MG63 (cell line): ENCODE data around the gene RPL36AL. TPM values are rescaled to one million over a fixed set of nuclear protein-coding genes. Genes with fewer than 3 reads are reported as not detected.
"Not testable (repeated sequence)": the region's sequence is repeated elsewhere in the genome, so short reads cannot be mapped to it uniquely, and the experiment has no call there.

ENCODE experiments used
- DNase-seq: peaks from one replicate; pipeline ENCODE4 v3.0.0-alpha.2; 2020
- H3K27me3 ChIP-seq: fragments of 250-450 bp; sonication (Bioruptor Pico); 2 replicates; pipeline ENCODE4 v1.5.1; 2020; ENCODE audit warnings: mild to moderate bottlenecking, moderate library complexity
- H3K36me3 ChIP-seq: fragments of 250-450 bp; sonication (Bioruptor Pico); 2 replicates; pipeline ENCODE4 v1.5.1; 2020; ENCODE audit warnings: mild to moderate bottlenecking, moderate library complexity
- H3K4me3 ChIP-seq: fragments of 250-450 bp; sonication (Bioruptor Pico); 2 replicates; pipeline ENCODE4 v1.5.1; 2020; ENCODE audit warnings: mild to moderate bottlenecking, moderate library complexity
- H3K9me3 ChIP-seq: fragments of 250-450 bp; sonication (Bioruptor Pico); 2 replicates; pipeline ENCODE4 v1.5.1; 2020; ENCODE audit warnings: mild to moderate bottlenecking, moderate library complexity
- total RNA-seq: library from RNA; depleted of rRNA; stranded (reverse); fragments of >200 nt; shearing (Covaris generic); gene quantifications from 2 replicates; pipeline ENCODE4 v1.2.3, GENCODE V29; 2014; ENCODE audit warnings: low replicate concordance

The RPL36AL gene
- total RNA-seq, 1 experiment from 2014 or later = 159 TPM

DNA sequence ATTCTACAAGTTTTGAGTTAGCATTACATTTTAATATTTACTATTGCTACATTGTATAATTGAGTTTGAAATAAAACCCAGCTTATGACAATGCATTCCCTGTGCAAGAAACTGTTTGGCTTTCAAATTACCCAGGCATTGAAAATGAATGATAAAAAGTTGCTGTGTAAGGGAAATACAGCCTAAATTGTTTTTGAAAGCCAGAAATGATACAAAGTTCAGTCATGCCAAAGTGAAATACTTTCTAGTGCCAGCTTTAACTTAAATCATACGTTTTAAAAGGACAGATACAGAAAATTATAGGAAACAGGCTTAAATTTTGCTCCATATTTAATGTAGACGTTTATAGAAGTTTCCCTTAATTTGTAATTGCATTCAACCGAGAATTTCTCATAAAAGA is 3.0 kb upstream of the RPL36AL start:
- peaks cover 37% of the 10 kb centered on the region for H3K36me3 ChIP-seq
- peak overlapping the region; percentile 91 for H3K4me3 ChIP-seq
- no peaks in the 10 kb centered on the region for H3K9me3 ChIP-seq
- DNase-seq = no peak
- no peaks in the 10 kb centered on the region for H3K27me3 ChIP-seq

DNA sequence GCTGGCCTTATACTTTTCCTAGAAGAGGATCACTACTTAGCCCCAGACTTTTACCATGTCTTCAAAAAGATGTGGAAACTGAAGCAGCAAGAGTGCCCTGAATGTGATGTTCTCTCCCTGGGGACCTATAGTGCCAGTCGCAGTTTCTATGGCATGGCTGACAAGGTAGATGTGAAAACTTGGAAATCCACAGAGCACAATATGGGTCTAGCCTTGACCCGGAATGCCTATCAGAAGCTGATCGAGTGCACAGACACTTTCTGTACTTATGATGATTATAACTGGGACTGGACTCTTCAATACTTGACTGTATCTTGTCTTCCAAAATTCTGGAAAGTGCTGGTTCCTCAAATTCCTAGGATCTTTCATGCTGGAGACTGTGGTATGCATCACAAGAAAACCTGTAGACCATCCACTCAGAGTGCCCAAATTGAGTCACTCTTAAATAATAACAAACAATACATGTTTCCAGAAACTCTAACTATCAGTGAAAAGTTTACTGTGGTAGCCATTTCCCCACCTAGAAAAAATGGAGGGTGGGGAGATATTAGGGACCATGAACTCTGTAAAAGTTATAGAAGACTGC is 1.7 kb upstream of the RPL36AL start:
- Histone ChIP-seq H3K27me3 (no peaks in the 10 kb centered on the region), H3K9me3 (no peaks in the 10 kb centered on the region), H3K4me3 (peak overlapping the region; percentile 91), H3K36me3 (peaks cover 43% of the 10 kb centered on the region)
- no peak for DNase-seq

DNA sequence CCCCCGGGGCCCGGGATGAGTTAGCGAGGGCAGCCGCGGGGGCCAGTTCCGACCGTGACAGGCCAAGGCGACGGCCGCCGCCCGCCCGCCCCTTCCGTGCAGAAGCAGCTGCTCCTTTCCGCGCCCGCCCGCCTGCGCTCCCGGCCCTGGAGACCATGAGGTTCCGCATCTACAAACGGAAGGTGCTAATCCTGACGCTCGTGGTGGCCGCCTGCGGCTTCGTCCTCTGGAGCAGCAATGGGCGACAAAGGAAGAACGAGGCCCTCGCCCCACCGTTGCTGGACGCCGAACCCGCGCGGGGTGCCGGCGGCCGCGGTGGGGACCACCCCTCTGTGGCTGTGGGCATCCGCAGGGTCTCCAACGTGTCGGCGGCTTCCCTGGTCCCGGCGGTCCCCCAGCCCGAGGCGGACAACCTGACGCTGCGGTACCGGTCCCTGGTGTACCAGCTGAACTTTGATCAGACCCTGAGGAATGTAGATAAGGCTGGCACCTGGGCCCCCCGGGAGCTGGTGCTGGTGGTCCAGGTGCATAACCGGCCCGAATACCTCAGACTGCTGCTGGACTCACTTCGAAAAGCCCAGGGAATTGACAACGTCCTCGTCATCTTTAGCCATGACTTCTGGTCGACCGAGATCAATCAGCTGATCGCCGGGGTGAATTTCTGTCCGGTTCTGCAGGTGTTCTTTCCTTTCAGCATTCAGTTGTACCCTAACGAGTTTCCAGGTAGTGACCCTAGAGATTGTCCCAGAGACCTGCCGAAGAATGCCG is 872 bp upstream of the RPL36AL start:
- Histone ChIP-seq H3K4me3 (peak overlapping the region; percentile 91), H3K36me3 (peaks cover 45% of the 10 kb centered on the region), H3K27me3 (no peaks in the 10 kb centered on the region), H3K9me3 (no peaks in the 10 kb centered on the region)
- DNase-seq = peak; percentile 68

DNA sequence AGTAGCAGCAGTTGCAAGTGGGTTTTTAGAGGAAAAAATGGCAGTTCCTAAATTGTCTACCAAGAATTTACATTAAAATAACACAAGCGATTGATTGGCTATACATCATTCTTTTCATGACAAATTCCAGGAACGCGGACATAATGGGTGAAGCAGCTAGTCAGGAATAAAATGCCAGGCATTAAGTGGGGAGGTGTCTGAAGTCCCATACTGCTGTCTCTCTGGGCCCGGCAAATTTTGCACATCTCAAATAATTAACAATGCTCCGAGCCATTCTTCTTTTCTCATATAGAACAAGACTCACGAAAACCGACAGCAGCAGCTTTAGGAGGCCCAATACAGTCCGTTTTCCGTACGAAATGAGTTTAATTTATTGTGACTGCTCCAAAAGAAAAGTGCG is 696 bp downstream of the RPL36AL start:
- no peak for DNase-seq
- Histone ChIP-seq H3K27me3 (no peaks in the 10 kb centered on the region), H3K36me3 (peaks cover 38% of the 10 kb centered on the region), H3K9me3 (no peaks in the 10 kb centered on the region), H3K4me3 (peak overlapping the region; percentile 91)

DNA sequence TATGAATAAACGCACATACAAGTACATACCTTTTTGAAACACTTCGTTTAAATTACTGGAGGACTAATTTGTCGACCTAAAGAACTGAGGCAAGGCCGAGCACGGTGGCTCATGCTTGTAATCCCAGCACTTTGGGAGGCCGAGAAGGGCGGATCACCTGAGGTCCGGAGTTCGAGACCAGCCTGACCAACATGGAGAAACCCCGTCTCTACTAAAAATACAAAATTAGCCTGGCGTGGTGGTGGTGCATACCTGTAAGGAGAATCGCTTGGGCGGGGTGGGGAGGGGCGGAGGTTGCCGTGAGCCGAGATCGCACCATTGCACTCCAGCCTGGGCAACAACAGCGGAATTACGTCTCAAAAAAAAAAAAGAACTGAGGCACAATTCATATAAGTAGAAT is 1.2 kb downstream of the RPL36AL start:
- DNase-seq, H3K27me3 ChIP-seq, H3K9me3 ChIP-seq: not testable (repeated sequence)
- peaks cover 38% of the 10 kb centered on the region for H3K36me3 ChIP-seq
- H3K4me3 ChIP-seq = peak overlapping the region; percentile 91

DNA sequence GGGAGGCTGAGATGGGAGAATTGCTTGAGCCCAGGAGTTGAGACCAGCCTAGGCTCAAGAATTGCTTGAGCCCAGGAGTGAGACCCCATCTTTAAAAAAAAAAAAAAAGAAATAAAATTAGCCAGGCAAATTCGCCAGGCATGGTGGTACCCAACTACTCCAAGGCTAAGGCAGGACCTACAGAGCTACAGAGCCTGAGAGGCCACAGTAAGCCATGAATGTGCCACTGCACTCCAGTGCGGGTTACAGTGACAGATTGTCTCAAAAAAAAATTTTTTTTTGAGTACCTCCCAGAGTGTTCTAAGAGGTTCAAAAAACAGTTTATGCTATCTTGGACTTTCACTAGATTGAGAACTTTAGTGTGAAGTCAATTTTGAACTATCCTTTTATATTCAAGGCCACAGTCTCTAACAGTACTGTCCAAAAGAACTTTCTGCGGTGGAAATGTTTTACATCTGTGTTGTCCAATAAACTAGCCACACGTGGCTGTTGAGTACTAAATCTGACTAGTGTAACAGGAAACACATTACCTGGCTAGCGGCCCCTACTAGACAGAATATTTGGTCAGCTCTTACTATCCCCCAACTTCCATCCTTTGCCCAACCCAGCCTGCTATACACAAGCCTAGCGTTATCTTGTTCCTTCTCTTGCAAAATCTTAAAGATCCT is 2.4 kb downstream of the RPL36AL start:
- H3K36me3 ChIP-seq = peaks cover 35% of the 10 kb centered on the region
- H3K27me3 ChIP-seq = no peaks in the 10 kb centered on the region
- no peak for DNase-seq
- no peaks in the 10 kb centered on the region for H3K9me3 ChIP-seq
- H3K4me3 ChIP-seq = peak overlapping the region; percentile 91

DNA sequence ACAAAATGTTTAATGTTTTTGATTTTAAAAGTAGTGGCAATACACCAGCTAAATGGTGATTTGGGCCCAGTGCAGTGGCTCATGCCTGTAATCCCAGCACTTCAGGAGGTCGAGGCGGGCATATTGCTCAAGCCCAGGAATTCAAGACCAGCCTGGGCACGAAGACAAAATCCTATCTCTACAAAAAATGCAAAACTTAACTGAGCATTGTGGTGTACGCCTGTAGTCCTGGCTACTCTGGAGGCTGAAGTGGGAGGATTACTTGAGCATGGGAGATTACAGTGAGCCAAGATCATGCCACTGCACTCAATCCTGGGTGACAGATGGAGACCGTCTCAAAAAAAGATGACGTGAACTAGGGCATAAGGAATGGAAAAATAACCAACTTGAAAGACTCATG is 4.7 kb downstream of the RPL36AL start:
- no peak for DNase-seq
- Histone ChIP-seq H3K27me3 (no peaks in the 10 kb centered on the region), H3K36me3 (peaks cover 27% of the 10 kb centered on the region), H3K9me3 (no peaks in the 10 kb centered on the region), H3K4me3 (no peak overlapping the region)

DNA sequence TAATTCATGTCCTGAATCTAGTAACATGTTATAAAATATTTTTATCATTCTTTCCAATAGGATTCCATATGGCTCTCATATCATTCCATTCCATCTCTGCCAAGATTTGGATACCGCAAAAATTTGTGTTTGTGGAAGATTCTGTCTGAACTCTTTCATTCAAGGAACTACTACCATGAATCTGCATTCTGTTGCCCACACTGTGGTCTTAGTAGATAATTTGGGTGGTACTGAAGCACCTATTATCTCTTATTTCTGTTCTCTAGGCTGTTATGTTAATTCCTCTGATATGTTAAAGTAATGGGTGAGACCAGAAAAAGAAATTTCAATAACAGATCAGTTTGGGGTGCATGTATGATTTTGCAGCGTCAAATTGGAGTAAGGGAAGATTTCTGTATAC is 6.2 kb downstream of the RPL36AL start:
- H3K36me3 ChIP-seq = peaks cover 28% of the 10 kb centered on the region
- DNase-seq = no peak
- H3K27me3 ChIP-seq = no peaks in the 10 kb centered on the region
- no peak overlapping the region for H3K4me3 ChIP-seq
- no peaks in the 10 kb centered on the region for H3K9me3 ChIP-seq

DNA sequence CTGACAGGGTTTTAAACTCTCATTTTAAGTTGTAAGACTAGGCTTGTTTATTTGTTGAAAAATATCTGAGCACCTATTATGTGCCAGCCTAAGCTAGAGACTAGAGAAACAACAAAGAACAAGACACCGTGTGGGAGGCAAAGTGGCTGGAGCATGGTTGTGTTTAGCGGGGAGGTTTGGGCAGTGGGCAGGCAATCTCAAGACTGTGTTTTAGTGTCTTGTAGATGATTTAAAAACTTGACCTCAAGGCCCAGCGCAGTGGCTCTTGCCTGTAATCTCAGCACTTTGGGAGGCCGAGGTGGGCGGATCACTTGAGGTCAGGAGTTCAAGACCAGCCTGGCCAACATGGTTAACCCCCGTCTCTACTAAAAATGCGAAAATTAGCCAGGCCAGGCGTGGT is 7.8 kb downstream of the RPL36AL start:
- no peak overlapping the region for H3K4me3 ChIP-seq
- H3K36me3 ChIP-seq = peaks cover 17% of the 10 kb centered on the region
- DNase-seq = no peak
- no peaks in the 10 kb centered on the region for H3K27me3 ChIP-seq
- H3K9me3 ChIP-seq = no peaks in the 10 kb centered on the region

DNA sequence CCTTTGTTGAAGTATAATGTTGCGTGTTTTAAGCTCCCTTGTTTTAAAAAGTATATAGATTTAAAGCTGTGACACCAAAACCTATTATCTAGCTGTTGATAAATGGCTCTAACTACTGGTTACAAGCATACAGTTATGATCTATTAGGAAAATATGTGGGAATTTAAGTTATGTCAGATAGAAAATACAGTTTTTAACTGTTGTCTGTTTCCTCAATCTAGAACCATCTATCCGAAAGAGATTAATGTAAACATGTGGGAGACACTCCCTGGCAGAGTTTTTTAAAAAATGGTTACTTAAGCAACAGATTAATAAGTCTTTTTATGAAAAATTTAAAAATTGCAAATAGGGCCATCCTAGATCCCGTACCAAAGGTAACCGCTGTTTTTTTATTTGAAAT is 8.2 kb downstream of the RPL36AL start:
- no peak for DNase-seq
- Histone ChIP-seq H3K9me3 (no peaks in the 10 kb centered on the region), H3K4me3 (no peak overlapping the region), H3K27me3 (no peaks in the 10 kb centered on the region), H3K36me3 (peaks cover 20% of the 10 kb centered on the region)

DNA sequence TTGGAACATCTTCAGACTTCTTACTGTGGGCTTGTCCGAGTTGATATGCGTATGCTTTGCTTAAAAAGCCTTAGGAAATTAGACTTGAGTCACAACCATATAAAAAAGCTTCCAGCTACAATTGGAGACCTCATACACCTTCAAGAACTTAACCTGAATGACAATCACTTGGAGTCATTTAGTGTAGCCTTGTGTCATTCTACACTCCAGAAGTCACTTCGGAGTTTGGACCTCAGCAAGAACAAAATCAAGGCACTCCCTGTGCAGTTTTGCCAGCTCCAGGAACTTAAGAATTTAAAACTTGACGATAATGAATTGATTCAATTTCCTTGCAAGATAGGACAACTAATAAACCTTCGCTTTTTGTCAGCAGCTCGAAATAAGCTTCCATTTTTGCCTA is 12.8 kb downstream of the RPL36AL start:
- H3K9me3 ChIP-seq = no peaks in the 10 kb centered on the region
- H3K27me3 ChIP-seq = no peaks in the 10 kb centered on the region
- no peak for DNase-seq
- H3K36me3 ChIP-seq = peaks cover 11% of the 10 kb centered on the region
- no peak overlapping the region for H3K4me3 ChIP-seq

DNA sequence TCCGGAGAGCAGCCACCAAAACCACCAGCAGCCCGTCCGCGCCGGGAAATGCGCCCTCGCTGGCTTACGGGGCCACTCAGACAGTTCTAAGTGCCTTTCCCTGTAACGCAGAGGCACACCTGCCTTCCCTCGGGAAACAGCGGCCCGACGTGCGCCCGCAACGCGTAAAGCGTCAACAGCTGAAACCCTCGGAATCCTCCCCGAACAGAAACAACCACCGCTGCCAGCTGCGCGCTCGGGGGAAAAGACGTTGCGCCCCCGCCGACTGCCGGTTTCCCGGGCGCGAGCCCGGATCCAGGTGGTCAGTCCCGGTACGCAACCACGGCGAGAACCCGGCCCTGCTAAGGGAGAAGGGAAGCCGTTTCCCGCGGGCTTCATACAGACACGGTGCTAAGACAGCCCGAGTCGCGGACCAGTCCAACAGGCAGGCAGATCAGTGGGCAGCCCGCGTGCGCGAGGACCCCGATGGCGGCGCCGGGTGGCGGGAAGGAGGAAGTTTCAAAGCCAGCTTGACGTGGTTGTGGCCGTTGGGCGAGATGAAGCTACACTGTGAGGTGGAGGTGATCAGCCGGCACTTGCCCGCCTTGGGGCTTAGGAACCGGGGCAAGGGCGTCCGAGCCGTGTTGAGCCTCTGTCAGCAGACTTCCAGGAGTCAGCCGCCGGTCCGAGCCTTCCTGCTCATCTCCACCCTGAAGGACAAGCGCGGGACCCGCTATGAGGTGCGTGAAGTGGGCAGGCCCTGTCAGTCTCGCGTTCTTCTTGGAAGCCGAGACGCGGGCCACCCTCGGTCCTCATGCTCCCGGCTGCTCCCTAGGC is 21.7 kb downstream of the RPL36AL start, which contains the start of gene LRR1:
Gene LRR1 (plus strand): TSS at position 456 of the 816 bp plus-strand sequence. CDS start 81 bp downstream, at position 537.
- Histone ChIP-seq H3K36me3 (no peaks in the 10 kb centered on the region; the same call in none of the 2 replicates), H3K4me3 (peak within 1 kb of the TSS; percentile 78), H3K9me3 (no peaks in the 10 kb centered on the region), H3K27me3 (no peaks in the 10 kb centered on the region)
- DNase-seq = peak; percentile 80

DNA sequence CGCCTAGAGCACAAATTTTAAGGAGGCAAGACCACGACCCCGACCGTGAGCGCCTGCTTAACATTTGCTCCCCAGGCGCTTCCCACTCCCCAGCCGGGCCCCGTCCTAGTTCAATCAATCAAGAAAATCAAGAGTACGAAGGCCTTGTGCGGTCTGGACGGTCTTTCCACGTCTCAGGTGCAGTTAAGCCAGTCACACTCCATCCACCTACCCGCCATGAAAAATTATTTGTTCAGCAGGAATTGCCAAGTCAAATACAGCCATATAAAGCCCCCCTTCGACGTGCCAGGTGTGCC is 22.3 kb downstream of the RPL36AL start:
- no peak for DNase-seq
- Histone ChIP-seq H3K27me3 (no peaks in the 10 kb centered on the region), H3K36me3 (no peaks in the 10 kb centered on the region; the same call in none of the 2 replicates), H3K9me3 (no peaks in the 10 kb centered on the region), H3K4me3 (peak overlapping the region; percentile 78)

DNA sequence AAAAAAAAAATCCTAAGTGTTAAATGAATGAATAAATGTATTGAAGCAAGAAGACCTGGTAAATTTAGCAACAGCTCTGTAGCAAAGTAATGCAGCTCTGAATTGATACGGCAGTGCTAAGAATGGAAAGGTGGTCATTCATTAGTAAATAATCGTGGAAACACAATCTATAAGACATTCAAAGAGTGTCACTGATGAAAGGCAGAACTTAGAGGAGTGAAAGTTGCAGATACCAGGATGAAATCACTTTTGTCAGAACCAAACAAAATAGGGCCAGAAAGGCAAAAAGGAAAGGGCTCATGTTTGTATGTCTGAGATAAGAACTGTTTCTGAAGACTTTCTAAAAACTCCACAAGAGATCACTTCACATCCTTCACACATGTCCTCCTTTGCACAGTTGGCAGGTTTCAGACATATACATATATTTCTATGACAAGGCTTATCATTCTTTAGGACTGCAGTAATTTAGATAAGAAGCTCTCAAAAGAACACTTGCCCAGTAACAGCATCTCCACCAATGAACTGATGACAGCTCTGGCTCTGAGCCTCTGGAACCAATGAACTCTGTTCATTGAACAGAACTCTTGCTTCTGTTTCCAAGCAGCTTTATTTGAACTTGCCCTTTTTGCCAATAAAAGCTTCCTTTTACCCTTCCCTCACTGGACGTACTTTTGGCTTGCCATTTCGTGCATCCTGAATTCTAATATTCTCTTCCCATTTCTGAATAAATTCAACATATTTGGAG is 25.9 kb downstream of the RPL36AL start:
- Histone ChIP-seq H3K36me3 (no peaks in the 10 kb centered on the region), H3K4me3 (no peak overlapping the region), H3K9me3 (no peaks in the 10 kb centered on the region), H3K27me3 (no peaks in the 10 kb centered on the region)
- peak; percentile 53 for DNase-seq

DNA sequence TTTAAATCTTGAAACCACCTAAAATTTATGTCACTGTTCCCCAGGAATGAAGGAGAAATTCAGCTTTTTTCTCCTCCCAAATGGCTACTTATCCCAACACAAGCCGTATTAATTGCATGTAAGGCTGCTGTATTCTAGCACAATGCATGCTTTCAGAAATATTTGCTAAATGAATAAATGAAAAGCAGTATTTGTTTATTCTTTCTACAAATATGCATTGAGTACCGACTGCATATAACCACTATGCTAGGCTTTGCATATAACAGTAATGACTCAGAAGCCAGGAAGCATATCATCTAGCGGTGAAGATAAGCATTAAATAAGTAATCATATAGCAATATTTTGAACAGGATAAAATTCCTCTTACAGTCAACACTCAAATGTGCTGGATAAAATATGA is 27.4 kb downstream of the RPL36AL start:
- Histone ChIP-seq H3K27me3 (no peaks in the 10 kb centered on the region), H3K9me3 (no peaks in the 10 kb centered on the region), H3K4me3 (no peak overlapping the region), H3K36me3 (no peaks in the 10 kb centered on the region)
- no peak for DNase-seq

DNA sequence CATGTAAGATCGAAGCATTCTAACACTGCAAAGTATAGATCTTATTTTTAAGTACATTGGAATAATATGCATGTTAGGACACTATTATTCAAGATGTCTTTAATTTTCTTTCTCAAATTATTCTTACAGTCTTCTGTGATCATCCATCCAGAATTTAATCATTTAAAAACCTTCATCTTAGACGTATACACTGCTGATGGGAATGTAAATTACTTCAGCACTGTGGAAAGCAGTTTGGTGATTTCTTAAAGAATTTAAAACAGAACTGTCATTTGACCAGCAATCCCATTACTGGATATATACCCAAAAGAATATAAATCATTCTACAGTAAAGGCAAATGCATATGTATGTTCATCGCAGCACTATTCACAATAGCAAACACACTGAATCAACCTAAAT is 31.0 kb downstream of the RPL36AL start:
- H3K36me3 ChIP-seq = peaks cover 17% of the 10 kb centered on the region
- no peak for DNase-seq

More for the DNA sequence above, 31.0 kb downstream of the RPL36AL start:
- no peak overlapping the region for H3K4me3 ChIP-seq
- no peaks in the 10 kb centered on the region for H3K27me3 ChIP-seq
- no peaks in the 10 kb centered on the region for H3K9me3 ChIP-seq
